NCI-H1092 treated with DMSO at 0.1 percent for 48 hours (cell line): Measurements from ENCODE around the gene THRSP.

ENCODE experiments used
- DNase-seq: peaks from one replicate; lab custom pipeline; 2025; lab: John Stamatoyannopoulos, UW

THRSP gene

DNA sequence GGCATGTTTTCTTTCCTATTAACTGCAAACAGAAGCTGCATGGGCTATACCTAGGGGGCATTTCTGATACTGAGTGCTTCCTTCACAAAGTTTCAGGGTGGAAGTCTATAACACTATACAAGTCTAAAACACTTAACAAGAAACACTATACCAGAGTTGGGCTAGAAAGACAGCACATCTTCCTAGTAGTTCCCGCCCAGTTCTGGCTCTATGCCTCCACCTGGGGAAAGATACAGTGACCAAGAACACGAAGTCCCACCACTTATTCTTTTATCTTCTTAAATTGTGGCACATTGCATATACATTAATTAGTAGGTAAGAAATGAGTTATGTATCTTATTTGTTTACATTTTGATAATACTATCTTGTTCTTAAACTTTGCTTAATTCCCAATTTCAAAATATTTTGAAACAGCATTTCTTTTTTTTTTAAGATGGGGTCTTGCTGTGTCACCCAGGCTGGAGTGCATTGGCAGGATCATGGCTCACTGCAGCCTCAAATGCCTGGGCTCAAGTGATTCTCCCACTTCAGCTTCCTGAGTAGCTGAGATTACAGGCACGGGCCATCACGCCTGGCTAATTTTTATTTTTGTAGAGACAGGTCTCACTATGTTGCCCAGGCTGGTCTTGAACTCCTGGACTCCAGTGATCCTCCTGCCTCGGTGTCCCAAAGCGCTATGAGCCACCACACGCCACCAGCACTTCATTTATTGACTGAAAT lies 34.2 kb downstream of the THRSP start:
- DNase-seq = no peak

GRCh38 chr11:78099666-78100065 lies 36.0 kb downstream of the THRSP start:
- DNase-seq = peak; percentile 87

GRCh38 chr11:78100261-78100660 lies 36.6 kb downstream of the THRSP start:
- DNase-seq = peak; percentile 98

- DNase-seq = peak; percentile 98
Observed at GRCh38 chr11:78100676-78101472, 37.2 kb downstream of the THRSP start.

DNA sequence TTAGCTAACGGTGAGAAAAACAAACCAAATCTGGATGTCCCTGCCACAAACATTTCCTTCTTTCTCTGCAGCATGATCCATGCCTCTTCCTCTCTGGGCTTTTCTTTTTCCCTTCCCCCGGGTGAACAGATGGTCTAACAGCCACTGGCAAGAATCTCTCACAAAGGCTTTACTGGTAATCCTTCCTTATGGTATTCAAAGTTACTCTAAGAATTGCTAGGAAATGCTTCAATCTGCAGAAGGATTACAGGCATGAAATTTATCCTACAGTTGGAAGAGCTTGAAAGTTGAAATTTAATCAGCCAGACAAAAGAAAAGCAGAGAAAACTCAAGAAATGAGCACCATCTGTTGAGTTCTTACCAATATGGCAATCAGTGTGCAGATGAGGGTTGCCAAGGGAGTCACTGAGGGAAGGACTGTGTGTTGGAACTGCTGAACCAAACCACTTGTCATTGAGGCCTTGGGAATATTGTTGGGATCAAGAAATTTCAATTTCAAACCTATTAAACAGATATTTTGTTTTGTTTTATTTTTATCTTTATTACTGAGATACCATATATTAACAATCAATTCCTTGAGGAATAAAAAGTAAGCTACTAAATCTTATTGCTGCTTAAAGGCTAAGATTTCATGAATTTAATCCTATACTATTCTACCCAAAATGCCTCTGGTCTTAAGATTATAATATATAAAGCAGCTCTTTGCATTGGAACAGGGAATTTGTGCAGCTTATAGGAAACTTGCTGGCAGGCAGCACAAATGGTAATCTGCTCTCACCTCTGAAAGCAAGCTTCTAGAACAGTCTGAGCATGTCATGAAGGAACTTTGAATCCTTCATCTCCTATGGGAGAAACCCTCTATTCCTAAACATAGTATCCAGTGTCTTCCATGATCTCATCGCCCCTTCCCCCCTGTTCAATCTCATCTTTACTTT lies 45.7 kb downstream of the THRSP start:
- no peak for DNase-seq

- no peak for DNase-seq
Observed at GRCh38 chr11:78110351-78110750, 46.7 kb downstream of the THRSP start.

- DNase-seq = no peak
Observed at GRCh38 chr11:78110830-78111229, 47.2 kb downstream of the THRSP start.

DNA sequence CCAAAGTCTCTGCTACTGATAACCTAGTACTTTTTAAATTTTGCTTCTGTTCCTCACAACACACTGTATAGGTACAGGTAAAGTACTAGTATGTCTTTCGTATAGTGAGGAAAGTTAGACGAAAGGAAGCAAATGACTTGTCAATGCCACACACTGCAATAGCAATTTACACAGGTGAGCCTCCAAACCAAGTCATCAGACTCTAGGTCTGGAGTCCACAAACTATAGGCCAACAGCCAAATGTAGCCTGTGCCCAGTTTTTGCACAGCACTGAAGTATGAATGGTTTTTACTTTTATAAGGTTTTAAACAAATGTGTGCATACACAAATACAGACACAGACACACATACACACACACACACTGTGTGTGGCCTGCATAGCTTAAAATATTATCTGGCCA lies 47.6 kb downstream of the THRSP start:
- no peak for DNase-seq

DNA sequence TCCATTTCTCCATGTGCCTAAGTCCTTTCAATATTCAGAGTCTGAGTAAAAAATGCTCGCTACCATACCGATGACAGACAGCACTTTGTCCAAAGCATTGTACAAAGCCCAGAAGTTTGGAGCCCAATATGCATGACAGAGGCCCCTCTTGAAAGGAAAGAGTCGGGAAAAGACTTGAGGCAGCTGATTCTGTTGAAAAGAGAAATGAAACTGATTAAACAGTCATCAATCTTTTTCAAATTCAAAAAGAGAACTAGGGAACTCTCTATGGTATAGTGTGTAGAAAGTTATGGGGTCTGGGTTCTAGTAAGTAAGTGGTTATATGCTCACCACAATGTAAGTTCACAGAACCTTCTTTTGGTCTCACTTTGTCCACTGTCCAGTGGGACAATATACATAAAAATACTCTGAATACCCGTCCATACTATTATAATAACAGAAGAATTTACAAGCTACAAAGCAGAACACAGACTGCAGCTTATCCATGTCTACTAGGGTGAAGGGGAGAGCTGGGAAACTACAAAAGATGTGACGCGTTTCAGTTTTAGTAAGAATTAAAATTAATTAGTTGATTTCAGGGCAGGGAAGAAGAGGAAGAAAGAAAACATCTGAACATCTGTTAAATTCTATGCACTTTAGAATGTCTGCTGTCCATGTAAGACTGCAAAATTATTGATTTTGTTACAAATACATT lies 49.1 kb downstream of the THRSP start:
- no peak for DNase-seq
